ENCODE data around the gene GRID2IP. TPM values are rescaled to one million over a fixed set of nuclear protein-coding genes. Genes with fewer than 3 reads are reported as not detected.

Gene GRID2IP
- total RNA-seq, 2 experiments from 2014 or later, result 0.18 to 0.23 TPM

- H3K36me3 Mint-ChIP-seq (ENCODE audit: low read depth), result no peaks in the 10 kb centered on the region
- intact Hi-C loops (cut with micrococcal nuclease), result no loop called here
- ChIA-PET POLR2A (interaction anchor here (0.8 kb wide), 1 partner anchor 10 kb away, joined by 3 read pairs; no protein-coding TSS in a partner anchor), CTCF (interaction anchor here (1.0 kb wide), 1 partner anchor 38 kb away, joined by 3 read pairs; no protein-coding TSS in a partner anchor)
- TF ChIP-seq, protein P1, sequence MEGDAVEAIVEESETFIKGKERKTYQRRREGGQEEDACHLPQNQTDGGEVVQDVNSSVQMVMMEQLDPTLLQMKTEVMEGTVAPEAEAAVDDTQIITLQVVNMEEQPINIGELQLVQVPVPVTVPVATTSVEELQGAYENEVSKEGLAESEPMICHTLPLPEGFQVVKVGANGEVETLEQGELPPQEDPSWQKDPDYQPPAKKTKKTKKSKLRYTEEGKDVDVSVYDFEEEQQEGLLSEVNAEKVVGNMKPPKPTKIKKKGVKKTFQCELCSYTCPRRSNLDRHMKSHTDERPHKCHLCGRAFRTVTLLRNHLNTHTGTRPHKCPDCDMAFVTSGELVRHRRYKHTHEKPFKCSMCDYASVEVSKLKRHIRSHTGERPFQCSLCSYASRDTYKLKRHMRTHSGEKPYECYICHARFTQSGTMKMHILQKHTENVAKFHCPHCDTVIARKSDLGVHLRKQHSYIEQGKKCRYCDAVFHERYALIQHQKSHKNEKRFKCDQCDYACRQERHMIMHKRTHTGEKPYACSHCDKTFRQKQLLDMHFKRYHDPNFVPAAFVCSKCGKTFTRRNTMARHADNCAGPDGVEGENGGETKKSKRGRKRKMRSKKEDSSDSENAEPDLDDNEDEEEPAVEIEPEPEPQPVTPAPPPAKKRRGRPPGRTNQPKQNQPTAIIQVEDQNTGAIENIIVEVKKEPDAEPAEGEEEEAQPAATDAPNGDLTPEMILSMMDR (IDR thresholded peaks at IDR 0.05), result no peak
- H3K4me1 Mint-ChIP-seq (ENCODE audit: low read depth), result peaks cover 6% of the 10 kb centered on the region
- no peak overlapping the region for H3K4me3 Mint-ChIP-seq
- H3K27ac Mint-ChIP-seq, result no peak overlapping the region
- DNase-seq (no peak), ATAC-seq (no peak)
- no peaks in the 10 kb centered on the region for H3K27me3 Mint-ChIP-seq
- H3K9me3 Mint-ChIP-seq, result no peaks in the 10 kb centered on the region
Observed at GRCh38 chr7:6520163-6520981, 30.9 kb downstream of the GRID2IP start.

DNA sequence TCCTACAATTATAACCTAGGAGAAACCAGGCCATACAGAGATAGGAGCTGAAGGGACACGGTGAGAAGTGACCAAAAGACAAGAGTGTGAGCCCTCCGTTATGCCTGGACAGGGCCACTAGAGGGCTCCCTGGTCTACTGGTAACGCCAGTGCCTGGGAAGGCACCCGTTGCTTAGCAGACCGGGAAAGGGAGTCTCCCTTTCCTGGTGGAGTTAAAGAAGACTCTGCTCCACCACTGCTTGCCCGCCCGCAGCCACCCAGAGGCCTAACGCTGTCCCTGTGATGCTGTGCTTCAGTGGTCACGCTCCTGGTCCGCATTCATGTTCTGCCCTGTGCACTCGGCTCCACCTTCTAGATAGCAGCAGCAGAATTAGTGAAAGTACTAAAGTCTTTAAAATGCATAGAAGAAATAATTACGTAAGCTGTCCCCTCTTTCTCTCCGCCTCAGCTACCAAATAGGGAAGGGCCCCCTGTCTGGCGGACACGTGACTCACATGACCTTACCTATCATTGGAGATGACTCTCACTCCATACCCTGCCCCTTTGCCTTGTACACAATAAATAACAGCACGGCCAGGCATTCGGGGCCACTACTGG lies 34.8 kb downstream of the GRID2IP start:
- Mint-ChIP-seq H3K27me3 (no peaks in the 10 kb centered on the region), H3K9me3 (no peaks in the 10 kb centered on the region), H3K4me1 (ENCODE audit: low read depth) (peaks cover 6% of the 10 kb centered on the region), H3K4me3 (peak overlapping the region; percentile 63), H3K27ac (no peak overlapping the region), H3K36me3 (ENCODE audit: low read depth) (no peaks in the 10 kb centered on the region)
- intact Hi-C loops (cut with micrococcal nuclease), result no loop called here
- ChIA-PET CTCF (interaction anchor here (0.7 to 4.4 kb wide), 26 partner anchors 9 to 341 kb away, joined by 3 to 29 read pairs (median 4); no protein-coding TSS in a partner anchor), POLR2A (interaction anchor here (1.2 to 1.3 kb wide), 2 partner anchors 11 to 36 kb away, joined by 3 to 6 read pairs; no protein-coding TSS in a partner anchor)
- DNase-seq (peak; percentile 83), ATAC-seq (peak; percentile 88)
- TF ChIP-seq, protein P1 (IDR thresholded peaks at IDR 0.05), result peak; percentile 95

DNA sequence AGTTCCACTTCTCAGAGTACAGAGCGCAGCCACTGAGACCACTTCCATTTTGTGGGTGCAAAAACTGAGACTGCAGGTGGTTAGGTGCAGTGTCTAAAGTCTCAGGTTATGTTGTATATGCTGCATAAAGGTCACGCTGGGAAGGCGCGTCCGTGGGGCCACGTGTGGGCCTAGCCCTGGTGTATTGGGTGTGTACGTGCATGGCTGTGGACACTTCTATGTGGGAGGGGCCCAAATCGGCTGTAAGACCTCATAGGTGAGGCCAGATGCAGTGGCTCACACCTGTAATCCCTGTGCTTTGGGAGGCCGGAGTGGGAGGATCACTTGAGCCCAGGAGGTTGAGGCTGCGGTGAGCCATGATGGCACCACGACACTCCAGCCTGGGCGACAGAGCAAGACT lies 37.7 kb downstream of the GRID2IP start:
- no peaks in the 10 kb centered on the region for H3K27me3 Mint-ChIP-seq
- no peak for DNase-seq
- ATAC-seq, result no peak
- POLR2A ChIA-PET, result no interaction called here
- intact Hi-C loops (cut with micrococcal nuclease), result no loop called here
- H3K9me3 Mint-ChIP-seq, result no peaks in the 10 kb centered on the region
- H3K4me1 Mint-ChIP-seq (ENCODE audit: low read depth), result peaks cover 6% of the 10 kb centered on the region
- H3K4me3 Mint-ChIP-seq, result no peak overlapping the region
- TF ChIP-seq, protein P1 (IDR thresholded peaks at IDR 0.05), result no peak
- no peak overlapping the region for H3K27ac Mint-ChIP-seq
- no peaks in the 10 kb centered on the region for H3K36me3 Mint-ChIP-seq (ENCODE audit: low read depth)
- CTCF ChIA-PET, result interaction anchor here (1.7 to 4.4 kb wide), 2 partner anchors 46 to 61 kb away, joined by 4 to 29 read pairs; no protein-coding TSS in a partner anchor

DNA sequence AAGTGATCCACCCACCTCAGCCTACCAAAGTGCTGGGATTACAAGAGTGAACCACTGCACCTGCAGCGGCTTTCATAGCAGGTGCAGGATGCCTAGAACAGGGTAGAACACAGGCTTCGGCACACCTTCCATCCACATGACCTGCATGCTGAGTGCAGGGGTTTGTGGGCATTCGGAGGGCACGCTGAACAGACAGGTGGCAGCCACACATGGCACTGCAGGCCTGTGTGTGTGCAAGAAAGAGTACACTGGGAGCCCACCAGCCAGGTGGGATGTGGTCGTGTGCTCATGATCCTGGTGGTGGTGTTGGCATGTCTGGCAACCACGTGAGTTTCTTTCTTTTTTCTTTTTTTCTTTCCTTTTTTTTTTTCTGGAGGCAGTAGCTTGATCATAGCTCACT lies 38.4 kb downstream of the GRID2IP start:
- ChIA-PET POLR2A (no interaction called here), CTCF (interaction anchor here (1.7 kb wide), 1 partner anchor 46 kb away, joined by 4 read pairs; no protein-coding TSS in a partner anchor)
- no peaks in the 10 kb centered on the region for H3K9me3 Mint-ChIP-seq

More for the DNA sequence above, 38.4 kb downstream of the GRID2IP start:
- TF ChIP-seq, protein P1 (IDR thresholded peaks at IDR 0.05), result no peak
- DNase-seq (no peak), ATAC-seq (no peak)
- Mint-ChIP-seq H3K4me3 (no peak overlapping the region), H3K4me1 (ENCODE audit: low read depth) (peaks cover 6% of the 10 kb centered on the region), H3K27ac (no peak overlapping the region), H3K36me3 (ENCODE audit: low read depth) (no peaks in the 10 kb centered on the region), H3K27me3 (no peaks in the 10 kb centered on the region)
- intact Hi-C loops (cut with micrococcal nuclease), result no loop called here
